Right lobe of liver (tissue), 6 donors: ENCODE results near the gene DNAAF9. TPM values are rescaled to one million over a fixed set of nuclear protein-coding genes. Genes with fewer than 3 reads are reported as not detected.

ENCODE experiments used
- ATAC-seq, 4 donors: fragments of 200-7000 bp; cut with Tn5 transposase; one replicate each; pipeline ENCODE4 v1.9.1; 2020; ENCODE audit warnings: mild to moderate bottlenecking in 4 of 4, moderate library complexity in 4 of 4
- DNase-seq, 3 donors: peaks; one replicate each; pipeline ENCODE4 v3.0.0-alpha.2; 2020
- H3K27ac ChIP-seq, 3 donors: fragments of 200-600 bp; one replicate each; pipeline ENCODE4 v1.8.0; 2022
- H3K27me3 ChIP-seq, 2 donors: fragments of 200-600 bp; one replicate each; pipeline ENCODE4 v1.8.0; 2022
- H3K36me3 ChIP-seq, 4 donors: fragments of 200-600 bp; sonication (generic) in 1 of 4; one replicate each; pipeline versions ENCODE4 v1.5.1 to v1.8.0; 2017 to 2022; ENCODE audit warnings: control low read depth in 1 of 4
- H3K4me1 ChIP-seq, 4 donors: fragments of 200-600 bp; sonication (generic) in 1 of 4; one replicate each; pipeline versions ENCODE4 v1.5.1 to v1.8.0; 2017 to 2022; ENCODE audit warnings: control low read depth in 1 of 4
- H3K4me3 ChIP-seq, 3 donors: fragments of 200-600 bp; one replicate each; pipeline ENCODE4 v1.8.0; 2022
- H3K9me3 ChIP-seq, 4 donors: fragments of 200-600 bp; sonication (generic) in 1 of 4; one replicate each; pipeline versions ENCODE4 v1.5.1 to v1.8.0; 2017 to 2022; ENCODE audit warnings: control low read depth in 1 of 4
- POLR2A ChIP-seq: fragments of 450-650 bp; IDR thresholded peaks from one replicate; pipeline ENCODE4 v1.6.1; 2017; ENCODE audit warnings: antibody characterized with exemption, mild to moderate bottlenecking
- WGBS: methylation state at CpG from one replicate; pipeline ENCODE4 v1.1.6; 2018; ENCODE audit warnings: low coverage, low lambda C conversion rate; ENCODE audit not compliant: insufficient coverage; ENCODE audit errors: missing lambda C conversion rate; 5-methylcytosine and 5-hydroxymethylcytosine counted together
- intact Hi-C, 2 donors: fragments of 100-400 bp; cut with DNase I; formaldehyde crosslinking; loops; one replicate each; pipeline versions ENCODE4 v1.11.2 to v1.14.1; 2022
- total RNA-seq, 6 experiments: library from RNA; depleted of rRNA in 2 of 6; stranded (reverse); fragments of >200 nt in 2 of 6; fragmentation: NEBNext Ultra II Directional in 3 of 6; extraction: Animal tissue kit (Norgen Biotek cat#: 25700) in 3 of 6; gene quantifications; one replicate each; pipeline versions ENCODE4 v1.1.0 to v1.2.4, GENCODE V29; 2016 to 2023
- TF ChIP-seq, protein P1 (sequence below), 4 donors: fragments of 200-600 bp in 3 of 4; fragments of 450-650 bp in 1 of 4; IDR thresholded peaks; one replicate each; pipeline versions ENCODE4 v1.5.1 to v1.8.0; 2016 to 2022; ENCODE audit warnings: antibody characterized with exemption in 4 of 4, mild to moderate bottlenecking in 2 of 4
- donor health status: DM: no; HTN: yes; CAD: no.
- donor health status: DM: no; HTN: no; CAD: no.
- donor health status: DM: no; HTN: no; CAD: no.
- donor health status: DM: no; HTN: yes; CAD: no.
- donor health status: DM: no; HTN: yes; CAD: no.

Gene DNAAF9
- total RNA-seq, 6 experiments from 2014 or later: 2.5 to 4.9 (median 4.2) TPM

DNA sequence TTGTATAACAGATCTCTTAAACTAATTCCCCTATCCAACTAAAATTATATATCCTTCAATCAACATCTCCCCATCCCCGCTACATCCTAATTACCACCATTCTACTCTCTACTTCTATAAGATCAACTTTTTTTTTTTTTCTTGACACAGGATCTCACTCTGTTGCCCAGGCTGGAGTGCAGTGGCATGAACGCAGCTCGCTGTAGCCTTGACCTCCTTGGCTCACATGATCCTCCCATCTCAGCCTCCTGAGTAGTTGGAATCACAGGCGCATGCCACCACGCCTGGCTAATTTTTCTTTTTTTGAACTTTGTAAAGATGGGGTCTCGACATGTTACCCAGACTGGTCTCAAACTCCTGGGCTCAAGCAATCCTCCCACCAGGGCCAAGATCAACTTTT lies 5.0 kb downstream of the DNAAF9 start:
- 96% methylated on average over 4 of the region's 6 CpGs for WGBS
- intact Hi-C loops: no loop called here

DNA sequence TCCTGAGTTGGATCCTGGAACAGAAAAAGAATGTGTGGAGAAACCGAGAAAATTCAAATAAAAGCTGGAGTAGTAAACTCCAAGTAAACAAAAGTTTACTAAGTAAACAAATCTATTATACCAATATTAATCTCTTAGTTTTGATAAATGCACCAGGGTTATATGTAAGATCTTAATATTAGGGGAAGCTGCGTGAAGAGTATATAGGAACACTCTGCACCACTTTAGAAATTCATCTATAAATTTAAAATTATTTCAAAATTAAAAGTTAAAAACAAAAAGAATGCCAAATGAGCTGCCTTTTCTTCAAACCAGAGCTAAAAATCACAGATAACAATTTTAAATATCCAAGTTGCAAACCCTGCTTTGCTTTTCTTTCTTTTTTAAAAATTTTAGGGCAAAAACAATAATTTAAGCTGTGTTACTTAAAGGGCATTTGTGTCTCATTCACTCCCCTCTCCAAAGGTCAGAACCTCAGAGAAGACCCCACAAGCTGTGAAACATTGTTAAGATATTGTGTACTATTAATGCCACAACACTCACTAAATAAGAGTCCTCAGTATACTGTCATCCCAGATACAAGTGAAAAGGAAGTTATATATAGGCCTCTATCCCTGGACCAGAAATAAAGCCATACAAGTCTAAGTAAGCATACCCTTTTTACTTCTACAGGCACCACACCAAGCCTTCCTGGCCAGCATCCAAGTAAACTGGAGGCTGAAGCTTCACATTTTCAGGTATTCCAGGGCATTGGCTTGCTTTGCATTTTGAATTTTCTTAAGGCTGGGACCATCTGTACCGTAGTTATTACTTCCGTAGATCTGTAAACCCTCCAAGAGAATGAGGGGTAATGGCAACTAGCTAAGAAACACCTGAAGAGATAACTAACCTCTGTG lies 7.0 kb downstream of the DNAAF9 start:
- Histone ChIP-seq H3K4me1 (peaks cover 0 to 9% (median 0%) of the 10 kb centered on the region in 4 donors), H3K4me3 (no peak overlapping the region), H3K9me3 (no peaks in the 10 kb centered on the region), H3K27me3 (no peaks in the 10 kb centered on the region), H3K27ac (no peak overlapping the region), H3K36me3 (no peaks in the 10 kb centered on the region)
- intact Hi-C loops: no loop called here
- DNase-seq (no peak), ATAC-seq (no peak)
- TF ChIP-seq POLR2A: no peak
- TF ChIP-seq, protein P1, sequence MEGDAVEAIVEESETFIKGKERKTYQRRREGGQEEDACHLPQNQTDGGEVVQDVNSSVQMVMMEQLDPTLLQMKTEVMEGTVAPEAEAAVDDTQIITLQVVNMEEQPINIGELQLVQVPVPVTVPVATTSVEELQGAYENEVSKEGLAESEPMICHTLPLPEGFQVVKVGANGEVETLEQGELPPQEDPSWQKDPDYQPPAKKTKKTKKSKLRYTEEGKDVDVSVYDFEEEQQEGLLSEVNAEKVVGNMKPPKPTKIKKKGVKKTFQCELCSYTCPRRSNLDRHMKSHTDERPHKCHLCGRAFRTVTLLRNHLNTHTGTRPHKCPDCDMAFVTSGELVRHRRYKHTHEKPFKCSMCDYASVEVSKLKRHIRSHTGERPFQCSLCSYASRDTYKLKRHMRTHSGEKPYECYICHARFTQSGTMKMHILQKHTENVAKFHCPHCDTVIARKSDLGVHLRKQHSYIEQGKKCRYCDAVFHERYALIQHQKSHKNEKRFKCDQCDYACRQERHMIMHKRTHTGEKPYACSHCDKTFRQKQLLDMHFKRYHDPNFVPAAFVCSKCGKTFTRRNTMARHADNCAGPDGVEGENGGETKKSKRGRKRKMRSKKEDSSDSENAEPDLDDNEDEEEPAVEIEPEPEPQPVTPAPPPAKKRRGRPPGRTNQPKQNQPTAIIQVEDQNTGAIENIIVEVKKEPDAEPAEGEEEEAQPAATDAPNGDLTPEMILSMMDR (IDR thresholded peaks at IDR 0.05): no peak
- WGBS: 75% methylated on average over 4 of the region's 4 CpGs

More for the DNA sequence above, 5.0 kb downstream of the DNAAF9 start:
- no peak for TF ChIP-seq POLR2A
- TF ChIP-seq, protein P1 (IDR thresholded peaks at IDR 0.05): no peak
- ATAC-seq (no peak), DNase-seq (no peak)
- H3K27me3 ChIP-seq: no peaks in the 10 kb centered on the region
- no peak overlapping the region for H3K4me3 ChIP-seq
- peaks cover 0 to 20% (median 2%) of the 10 kb centered on the region in 4 donors for H3K4me1 ChIP-seq
- no peaks in the 10 kb centered on the region for H3K9me3 ChIP-seq
- no peak overlapping the region for H3K27ac ChIP-seq
- H3K36me3 ChIP-seq: no peaks in the 10 kb centered on the region

DNA sequence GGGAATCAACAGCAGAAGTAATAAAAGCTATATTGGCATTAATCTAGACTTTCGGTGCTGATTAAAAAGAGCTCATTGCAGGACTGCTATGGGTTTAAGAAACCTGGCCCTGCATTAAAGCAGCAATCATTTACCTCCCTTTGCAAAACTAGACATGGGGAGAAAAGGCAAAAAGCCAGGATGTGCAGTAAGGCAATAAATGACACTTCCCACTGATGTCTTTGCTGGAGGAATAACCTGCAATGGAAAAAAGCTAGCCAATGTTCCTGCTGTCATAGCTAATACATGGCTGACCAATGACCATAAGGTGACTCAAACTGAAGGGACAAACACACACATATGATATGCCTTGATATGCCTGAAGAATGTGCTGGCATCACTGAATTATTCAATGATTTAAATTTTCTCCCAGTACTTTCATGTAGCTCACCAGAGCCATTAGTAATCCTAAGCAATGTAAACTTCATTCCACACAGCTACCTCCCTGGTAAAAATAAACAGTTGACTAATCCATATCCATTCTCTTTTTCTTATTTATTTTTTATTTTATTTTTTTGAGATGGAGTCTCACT lies 8.7 kb downstream of the DNAAF9 start:
- Histone ChIP-seq H3K27me3 (no peaks in the 10 kb centered on the region), H3K9me3 (no peaks in the 10 kb centered on the region), H3K27ac (no peak overlapping the region), H3K36me3 (no peaks in the 10 kb centered on the region), H3K4me1 (peaks cover 0 to 2% (median 0%) of the 10 kb centered on the region in 4 donors), H3K4me3 (no peak overlapping the region)
- intact Hi-C loops: no loop called here
- 80% methylated on average over 1 of the region's 1 CpG for WGBS
- ATAC-seq: no peak
- DNase-seq: no peak
- TF ChIP-seq, protein P1 (IDR thresholded peaks at IDR 0.05): no peak
- TF ChIP-seq POLR2A: no peak

DNA sequence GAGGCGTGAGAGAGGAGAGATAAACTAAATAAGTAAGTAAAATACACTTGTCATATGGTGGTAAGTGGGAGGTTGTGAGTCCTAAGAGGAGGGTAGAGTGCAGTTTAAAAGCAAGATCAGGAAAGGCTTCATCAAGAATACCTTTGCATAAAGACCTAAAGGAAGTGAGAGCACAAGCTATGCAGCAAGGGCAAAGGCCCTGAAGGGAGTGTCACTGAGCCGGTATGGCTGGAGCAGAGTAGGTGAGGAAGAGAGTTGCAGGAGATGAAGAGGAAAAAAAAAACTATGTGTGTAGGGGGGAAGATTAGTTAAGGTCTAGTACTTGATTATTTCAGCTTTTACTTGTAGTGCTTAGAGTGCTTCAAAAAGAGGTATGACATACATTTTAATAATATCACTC lies 11.0 kb downstream of the DNAAF9 start:
- WGBS: 78% methylated on average over 2 of the region's 2 CpGs
- Histone ChIP-seq H3K4me3 (no peak overlapping the region), H3K9me3 (no peaks in the 10 kb centered on the region), H3K4me1 (peaks cover 0 to 3% (median 0%) of the 10 kb centered on the region in 4 donors), H3K27me3 (no peaks in the 10 kb centered on the region), H3K36me3 (no peaks in the 10 kb centered on the region), H3K27ac (no peak overlapping the region)
- no peak for ATAC-seq
- intact Hi-C loops: no loop called here
- no peak for TF ChIP-seq POLR2A
- TF ChIP-seq, protein P1 (IDR thresholded peaks at IDR 0.05): no peak
- DNase-seq: no peak
